ENCODE results near the gene DNMT3L.

- TF ChIP-seq POLR2AphosphoS5 (IDR thresholded peaks at IDR 0.05) (no peak), POLR2A (IDR thresholded peaks at IDR 0.05) (no peak), CTCF (IDR thresholded peaks at IDR 0.05) (no peak), EP300 (IDR thresholded peaks at IDR 0.05) (no peak)
Observed at GRCh38 chr21:44306936-44307704, 45.4 kb upstream of the DNMT3L start.
